GM21526 (cell line): Measurements from ENCODE around the gene WDR27.
A peak's percentile ranks its signal among the peaks of the same experiment; 100 is the strongest.
"Not testable (repeated sequence)": the region's sequence is repeated elsewhere in the genome, so short reads cannot be mapped to it uniquely, and the experiment has no call there.

Experiments
- ATAC-seq: cut with Tn5 transposase; IDR thresholded peaks from one replicate; pipeline ENCODE4 v1.9.1; 2021; ENCODE audit warnings: moderate library complexity; ENCODE audit not compliant: unreplicated experiment, low FRiP score

The WDR27 gene

DNA sequence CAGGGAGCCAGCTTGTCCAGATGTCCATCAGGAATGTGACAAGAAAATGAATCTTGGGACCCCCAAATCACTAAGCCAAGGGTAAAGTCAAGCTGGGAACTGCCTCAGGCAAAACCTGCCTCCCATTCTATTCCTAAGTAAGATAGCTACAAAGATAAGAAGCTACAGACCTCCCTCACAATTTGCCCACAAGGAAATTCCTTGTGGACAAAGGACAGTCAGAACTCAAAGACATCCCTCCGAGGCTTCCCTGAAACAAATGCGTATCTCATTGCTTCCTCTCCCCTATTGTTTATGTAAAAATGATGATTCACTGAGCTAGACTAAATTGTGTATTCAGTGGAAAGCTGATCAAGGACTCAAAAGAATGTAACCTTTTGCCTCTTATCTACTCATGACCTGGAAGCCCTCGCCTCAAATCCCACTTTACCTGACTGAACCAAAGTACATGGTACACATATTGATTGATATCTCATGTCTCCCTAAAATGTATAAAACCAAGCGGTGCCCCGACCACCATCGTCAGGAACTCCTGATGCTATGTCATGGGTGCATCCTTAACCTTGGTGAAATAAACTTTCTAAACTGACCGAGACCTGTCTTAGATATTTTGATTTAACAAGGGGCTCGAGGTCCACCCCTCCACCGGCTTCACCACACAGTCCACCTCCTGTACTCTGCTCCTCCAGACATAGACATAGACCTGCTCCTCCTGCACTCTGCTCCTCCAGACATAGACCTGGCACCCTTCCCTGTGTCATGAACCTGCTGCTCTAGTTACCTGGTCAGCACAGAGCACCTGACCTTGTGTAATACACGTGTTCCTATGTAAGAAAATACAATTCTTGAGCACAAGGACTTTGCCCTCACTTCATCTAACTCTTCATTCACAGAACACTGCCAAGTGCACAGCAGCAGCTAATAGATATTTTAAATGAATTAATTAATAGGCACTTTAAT, 81.4 kb downstream of the WDR27 start:
- no peak for ATAC-seq

DNA sequence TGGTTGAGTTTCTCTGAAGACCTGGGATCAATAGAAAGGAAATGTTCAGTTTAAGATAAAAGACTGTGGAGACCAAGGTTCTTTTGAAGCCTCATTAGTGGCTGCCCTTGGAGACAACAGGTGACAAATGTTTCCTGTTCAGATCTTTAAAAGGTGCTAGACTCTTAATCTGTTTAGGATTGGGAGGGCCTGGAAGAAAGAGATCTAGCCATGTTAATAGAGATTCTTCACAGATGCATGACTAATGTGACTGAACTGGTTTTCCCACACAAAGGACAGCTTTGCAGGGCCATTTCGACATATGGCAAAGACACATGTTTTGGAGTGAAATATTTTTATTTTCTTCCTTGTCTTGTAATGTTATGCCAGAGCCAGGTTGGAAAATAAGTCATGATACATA, 82.2 kb downstream of the WDR27 start:
- no peak for ATAC-seq

DNA sequence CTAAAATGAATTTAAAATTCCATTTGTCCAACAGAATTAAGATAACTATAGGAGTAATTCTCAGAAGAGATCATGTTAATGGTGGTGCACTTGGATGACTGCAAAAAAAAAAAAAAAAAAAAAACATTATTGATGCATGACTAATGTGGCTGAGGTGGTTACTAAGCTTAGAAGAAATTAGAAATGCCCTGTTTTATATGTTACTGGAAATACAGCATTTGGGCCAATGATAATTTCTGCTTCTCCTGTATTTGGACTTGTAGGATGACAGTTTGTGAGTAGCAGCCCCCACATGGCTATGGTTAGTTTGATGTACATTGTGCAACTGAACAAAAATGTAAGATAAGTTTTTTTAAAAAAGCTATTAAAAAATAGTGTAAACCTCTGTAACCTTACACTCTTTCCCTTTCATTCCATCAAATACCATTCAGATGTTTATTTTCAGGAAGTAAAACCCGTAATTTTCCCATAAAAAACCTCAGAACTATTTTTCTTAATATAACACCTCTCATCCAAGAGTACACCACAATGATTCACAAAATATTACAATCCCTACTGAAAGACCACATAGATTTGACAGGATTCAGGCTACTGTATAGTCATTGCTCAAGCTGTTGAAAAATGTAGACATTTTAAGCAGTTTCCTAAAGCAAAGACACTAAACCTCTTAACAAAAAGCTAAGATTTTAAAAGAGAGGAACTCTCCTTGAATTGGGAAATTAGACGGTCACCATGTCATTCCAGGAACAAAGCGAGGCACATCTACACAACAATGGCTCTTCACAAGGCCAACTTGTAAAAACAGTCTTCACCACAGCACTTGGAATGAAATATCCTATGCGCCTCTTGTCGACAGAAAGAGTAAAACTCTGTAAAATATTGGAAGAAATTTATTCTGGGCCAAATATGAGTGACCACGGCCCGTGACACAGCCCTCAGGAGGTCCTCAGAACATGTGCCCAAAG, 83.0 kb downstream of the WDR27 start:
- no peak for ATAC-seq

DNA sequence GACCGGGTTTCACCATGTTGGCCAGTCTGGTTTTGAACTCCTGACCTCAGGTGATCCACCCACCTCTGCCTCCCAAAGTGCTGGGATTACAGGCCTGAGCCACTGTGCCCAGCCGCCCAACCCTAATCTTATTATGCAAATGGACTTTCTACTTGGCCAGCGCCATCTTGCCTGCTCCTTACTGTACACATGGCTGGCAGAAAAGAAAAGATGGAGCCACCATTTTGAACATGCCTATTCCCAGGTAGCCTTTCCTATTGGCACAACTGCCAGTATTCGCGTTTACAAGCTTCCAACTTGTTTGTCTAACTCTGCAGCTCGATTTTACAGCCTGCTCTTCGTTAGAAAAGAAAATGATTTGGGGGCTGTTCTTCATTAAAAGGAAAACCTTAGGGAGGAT, 84.3 kb downstream of the WDR27 start:
- ATAC-seq, result no peak

DNA sequence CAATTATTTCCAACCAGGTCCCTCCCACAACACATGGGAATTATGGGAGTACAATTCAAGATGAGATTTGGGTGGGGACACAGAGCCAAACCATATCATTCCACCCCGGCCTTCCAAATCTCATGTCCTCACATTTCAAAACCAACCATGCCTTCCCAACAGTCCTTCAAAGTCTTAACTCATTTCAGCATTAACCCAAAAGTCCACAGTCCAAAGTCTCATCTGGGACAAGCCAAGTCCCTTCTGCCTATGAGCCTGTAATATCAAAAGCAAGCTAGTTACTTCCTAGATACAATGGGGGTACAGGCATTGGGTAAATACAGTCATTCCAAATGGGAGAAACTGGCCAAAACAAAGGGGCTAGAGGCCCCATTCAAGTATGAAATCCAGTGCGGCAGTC, 93.2 kb downstream of the WDR27 start:
- not testable (repeated sequence) for ATAC-seq

DNA sequence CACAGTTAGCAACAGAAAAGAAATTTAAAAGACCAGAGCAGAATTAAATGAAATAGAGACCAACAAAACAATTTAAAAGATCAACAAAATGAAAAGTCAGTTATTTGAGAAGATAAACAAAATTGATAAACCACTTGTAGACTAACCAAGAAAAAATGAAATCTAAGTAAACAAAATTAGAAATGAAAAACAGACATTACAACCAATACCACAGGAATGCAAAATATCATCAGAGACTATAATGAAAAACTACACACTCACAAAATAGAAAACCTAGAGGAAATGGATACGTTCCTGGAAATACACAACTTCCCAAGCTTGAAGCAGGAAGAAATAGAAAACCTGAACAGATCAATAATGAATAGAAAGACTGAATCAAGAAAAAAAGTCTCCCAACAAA, 97.8 kb downstream of the WDR27 start:
- ATAC-seq, result no peak

DNA sequence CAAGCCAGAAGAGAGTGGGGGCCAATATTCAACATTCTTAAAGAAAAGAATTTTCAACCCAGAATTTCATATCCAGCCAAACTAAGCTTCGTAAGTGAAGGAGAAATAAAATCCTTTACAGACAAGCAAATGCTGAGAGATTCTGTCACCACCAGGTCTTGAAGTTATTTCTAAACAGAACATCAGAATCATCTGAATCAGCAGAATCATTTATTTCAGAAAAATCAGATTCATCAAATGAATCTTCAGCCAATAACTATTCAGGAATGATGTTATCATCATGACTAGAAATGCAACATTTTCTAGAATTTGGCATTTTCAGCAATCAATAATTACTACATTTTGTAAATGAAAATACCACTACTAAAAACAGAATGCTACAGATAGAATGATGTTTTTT, 100.7 kb downstream of the WDR27 start:
- not testable (repeated sequence) for ATAC-seq

DNA sequence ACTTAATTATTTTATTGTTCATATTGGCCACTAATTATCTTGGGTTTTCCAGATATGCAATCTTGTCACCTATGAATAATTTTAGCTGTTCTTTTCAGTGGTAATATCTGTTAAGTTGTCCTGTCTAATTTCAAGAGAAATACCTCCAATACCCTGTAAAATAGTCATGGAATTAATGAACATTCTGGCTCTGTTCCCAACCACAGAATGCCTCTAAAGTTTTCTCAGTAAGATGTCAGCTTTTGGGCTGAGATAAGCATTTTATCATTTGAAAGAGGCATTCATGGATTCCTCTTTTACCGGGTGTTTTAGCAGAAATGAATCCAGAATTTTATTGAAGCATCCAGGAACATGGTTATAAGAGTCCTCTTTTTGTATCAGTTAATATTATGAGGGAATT, 109.3 kb downstream of the WDR27 start:
- ATAC-seq, result no peak

DNA sequence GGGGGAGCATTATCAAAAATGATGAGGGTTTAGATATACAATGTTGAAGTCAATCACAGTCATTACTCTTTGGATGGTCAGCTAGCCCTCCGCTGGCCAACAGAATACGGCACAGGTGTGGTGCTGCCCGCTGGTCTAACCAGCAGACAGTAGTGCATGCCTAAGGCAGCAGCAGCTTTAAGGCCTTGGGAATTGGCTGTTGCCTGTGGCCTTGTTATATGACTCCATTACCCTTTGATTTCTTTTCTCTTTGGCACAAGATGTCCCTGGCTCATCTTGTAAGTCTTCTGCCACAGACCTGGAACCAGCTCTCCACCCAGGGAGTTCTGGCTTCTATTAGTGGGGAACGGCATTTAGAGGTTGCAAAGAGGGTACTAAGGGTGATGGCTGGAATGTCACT, 110.2 kb downstream of the WDR27 start:
- no peak for ATAC-seq

DNA sequence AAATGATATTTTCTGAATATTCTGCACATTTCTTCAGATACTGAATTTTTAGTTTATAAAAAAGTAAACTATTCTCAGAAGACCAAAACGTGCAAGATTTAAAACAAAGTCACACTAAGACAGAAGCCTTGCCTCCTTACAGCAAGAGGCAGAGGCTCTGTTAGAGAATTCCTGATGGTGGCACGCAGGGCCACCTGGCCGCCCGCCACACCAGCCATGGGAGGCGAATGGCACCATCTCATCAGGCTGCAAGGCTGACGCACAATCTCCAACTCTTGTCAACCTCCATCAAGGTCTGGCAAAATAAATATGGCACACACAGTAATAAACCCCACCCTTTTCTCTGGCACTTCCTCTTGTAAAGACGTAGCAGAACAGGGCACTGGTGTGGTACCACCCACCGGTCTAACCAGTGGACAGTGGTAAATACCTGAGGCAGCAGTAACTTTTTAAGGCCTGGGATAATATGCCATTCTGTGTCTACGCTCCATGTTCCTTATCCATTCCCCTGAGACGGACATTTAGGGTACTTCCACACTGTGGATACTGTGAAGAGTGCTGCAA, 111.4 kb downstream of the WDR27 start:
- ATAC-seq, result no peak

DNA sequence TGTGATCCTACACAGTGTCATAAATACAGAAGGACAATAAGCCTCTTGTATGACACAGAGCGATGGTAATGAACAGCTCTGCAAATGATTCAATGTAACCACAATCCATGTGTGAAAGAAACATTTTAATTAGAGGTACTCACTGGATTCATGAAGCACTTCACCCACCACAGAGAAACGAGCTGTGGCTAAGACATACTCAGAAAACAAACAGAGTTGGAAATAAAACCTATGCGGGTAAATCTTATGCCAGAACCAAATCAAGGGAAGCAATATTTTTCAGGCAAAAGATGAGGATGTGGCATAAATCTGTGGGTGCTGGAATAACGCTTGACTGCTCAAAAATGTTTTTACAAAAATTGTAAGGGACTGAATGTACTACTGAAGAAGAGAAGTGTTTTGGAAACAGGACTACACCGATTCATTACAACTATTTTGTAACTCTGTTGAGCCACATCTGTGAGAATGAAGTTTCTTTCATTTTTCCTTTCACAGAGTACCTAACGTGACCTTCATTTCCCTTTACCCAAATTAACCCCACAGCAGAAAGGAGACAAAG, 112.1 kb downstream of the WDR27 start:
- peak; percentile 77 for ATAC-seq

DNA sequence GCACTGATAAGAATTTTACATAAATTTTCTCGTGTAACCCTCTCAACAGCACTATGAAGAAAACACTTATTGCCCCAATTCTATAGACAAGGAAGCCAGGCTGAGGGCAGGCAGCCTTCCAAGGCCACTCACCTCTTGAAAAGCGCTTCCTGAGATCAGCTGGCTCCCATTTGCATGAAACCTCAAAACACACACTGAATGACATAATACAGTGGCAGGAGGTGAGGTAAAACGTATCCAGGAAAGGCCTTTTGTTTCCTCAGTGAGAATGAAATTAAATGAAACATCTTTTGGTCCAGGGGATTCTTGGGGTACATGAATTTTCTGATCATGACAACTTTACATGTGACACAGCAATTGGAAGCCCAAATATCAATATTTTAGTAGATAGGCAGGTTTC, 112.5 kb downstream of the WDR27 start:
- peak; percentile 86 for ATAC-seq

DNA sequence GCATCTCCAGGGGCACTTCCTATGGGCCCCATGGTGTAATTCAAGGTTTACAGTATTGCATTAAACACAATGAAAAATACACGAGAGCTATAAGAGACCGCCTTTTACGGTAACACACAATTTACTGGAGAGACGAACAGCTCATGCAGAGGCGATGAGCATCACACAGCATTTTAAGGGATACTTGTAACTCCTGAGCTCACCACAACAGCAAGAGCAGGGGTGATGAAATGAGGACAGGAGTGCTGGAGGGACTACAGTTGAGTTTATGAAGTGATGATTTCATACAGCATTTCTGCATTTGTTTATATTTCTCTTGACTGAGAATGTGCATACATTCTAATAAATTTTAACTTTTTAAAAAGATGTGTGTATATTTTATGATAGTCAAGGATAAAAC, 113.9 kb downstream of the WDR27 start:
- no peak for ATAC-seq

DNA sequence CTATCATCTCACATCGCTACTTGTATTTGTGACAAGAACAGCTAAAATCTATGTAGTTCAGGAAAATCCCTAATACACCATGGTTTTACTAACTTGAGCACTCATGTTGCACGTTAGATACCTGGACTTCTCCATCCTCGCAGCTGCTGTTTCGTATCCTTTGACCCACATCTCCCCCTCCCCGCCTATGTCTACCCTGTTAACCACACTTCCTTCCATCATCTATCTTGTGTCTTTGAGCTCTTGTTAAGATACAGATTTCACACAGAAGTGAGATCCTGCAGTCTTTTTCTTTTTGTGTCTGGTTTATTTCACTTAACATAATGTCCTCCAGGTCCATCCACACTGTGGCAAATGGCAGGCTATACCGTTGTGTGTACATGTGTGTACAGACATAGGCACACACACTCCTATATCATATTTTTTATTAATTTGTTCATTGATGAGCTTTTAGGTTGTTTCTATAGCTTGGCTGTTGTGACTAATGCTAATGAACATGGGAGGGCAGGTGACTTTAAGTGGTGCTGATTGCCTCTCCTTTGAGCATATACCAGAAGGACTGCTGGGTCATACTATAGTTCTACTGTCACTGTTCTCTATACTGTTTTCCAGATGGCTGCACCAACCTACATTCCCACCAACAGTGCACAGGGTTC, 117.8 kb downstream of the WDR27 start:
- ATAC-seq, result no peak

DNA sequence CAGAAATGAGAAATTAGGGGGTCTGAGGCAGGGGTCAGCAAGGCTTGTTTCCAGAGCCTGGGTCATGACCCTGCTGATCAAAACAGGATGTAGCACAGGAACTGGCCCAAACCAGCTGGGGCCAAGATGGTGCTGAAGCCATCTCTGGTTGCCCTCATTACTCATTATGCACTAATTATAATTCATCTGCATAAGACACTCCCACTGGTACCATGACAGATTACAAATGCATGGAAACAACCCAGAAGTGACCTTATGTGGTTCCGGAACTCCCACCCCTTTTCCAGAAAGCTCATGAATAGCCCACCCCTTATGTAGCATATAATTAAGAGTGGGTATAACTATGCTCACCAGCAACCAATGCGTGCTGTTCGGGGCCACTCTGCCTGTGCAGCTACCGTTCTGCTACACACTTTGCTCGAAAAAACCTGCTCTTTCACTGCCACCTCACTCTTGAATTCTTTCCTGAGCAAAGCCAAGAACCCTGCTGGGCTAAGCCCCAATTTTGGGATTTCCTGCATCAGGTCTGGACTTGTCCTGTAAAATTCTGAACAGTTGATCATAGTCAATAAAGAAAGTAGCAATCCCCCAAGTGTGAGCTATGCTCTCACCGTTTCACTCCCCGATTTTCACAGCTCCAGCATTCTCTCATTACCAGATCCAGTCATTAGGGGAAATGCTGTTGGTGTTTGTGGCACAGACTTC, 122.3 kb downstream of the WDR27 start:
- ATAC-seq, result no peak

DNA sequence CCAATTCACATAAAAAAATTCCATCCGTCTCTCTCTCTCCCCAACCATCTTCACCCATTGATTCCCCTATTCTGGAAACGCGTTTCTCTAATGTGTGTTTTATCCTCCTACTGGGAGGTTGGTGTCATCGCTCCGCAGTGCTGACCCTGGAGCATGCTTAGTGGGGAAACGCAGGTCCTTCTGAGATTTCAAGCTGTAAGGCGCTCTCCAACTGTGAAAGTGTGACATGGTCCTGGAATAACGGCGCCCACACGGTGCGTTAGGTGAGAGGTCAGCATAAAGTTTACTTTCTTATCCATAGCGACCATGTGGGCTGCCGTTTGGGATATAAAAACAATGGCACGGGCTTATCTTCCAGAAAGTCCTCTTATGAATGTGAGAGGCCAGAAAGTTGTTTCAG, 123.9 kb downstream of the WDR27 start:
- no peak for ATAC-seq

DNA sequence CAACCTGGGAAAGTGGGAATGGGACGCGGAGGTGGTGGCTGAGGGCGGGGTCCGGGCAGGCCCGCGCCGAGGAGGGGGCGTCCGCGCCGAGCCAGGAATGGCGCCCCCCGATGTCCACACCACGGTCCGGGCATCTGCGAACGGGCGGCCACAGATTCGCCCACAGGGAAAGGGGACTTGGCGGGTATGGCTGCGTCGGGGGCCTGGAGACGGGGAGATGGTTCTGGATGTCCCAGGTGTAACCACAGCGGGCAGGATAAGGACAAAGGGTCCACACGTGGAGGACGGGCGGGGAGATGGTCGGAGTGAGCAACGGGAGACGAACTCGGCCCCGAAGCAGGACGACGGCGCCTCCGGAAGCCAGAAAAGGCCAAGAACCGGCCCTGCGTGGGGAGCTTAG, 124.6 kb downstream of the WDR27 start:
- no peak for ATAC-seq

DNA sequence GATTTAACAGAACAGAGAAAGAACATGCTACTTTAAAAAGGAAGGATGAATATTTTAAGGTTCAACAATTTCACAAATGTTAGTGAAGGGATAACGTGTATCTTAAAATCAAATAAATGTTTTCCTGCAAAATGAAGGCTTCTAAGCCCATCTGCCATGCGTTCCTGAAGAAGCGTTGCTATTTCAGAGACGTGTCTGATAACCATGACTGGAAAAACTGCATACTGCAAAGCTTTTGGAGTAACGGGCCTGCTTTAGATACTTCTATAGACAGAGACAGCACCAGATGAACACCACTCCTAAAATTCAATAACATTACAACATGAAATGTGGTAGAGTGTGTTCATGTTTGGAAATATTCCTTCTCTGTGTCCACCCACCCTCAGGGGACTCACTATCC, 126.0 kb downstream of the WDR27 start:
- ATAC-seq, result no peak

DNA sequence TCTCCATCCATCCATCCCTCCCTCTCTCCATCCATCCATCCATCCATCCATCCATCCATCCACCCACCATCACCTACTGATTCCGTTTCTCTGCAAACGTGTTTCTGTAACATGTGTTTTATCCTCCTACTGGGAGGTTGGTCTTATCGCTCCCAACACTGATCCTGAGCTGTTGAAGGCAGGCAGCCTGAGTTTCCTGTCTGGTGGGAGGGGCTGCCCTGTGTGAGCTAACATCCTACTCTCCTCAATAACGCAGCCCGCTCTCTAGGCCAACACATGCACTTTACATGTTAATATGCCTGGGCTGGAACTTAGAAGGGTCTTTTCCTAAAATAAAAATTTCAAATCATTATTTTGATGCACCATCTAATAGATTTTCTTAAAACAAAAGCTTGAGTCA, 126.5 kb downstream of the WDR27 start:
- ATAC-seq, result no peak

DNA sequence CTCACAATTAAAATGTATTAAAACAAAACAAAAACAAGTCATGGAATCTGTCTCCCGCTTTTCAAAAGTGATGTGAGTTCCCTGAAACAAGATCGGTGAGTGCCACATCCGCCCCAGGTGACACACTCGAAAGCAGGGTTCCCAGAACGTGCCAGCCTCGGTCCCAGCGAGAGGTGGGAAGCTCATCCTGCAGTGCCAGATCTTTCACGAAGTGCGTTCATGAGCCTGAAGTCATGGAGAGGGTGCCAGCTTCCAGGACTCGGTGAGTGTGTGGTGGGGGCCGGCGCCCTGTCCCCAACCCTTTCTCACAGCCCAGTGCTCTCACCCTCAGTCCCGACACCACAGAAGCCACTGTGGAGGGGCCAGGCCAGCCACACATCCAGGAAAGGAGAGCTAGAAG, 127.4 kb downstream of the WDR27 start:
- ATAC-seq, result no peak
